H9 (cell line): ENCODE measurements around the gene NACA. TPM values are rescaled to one million over a fixed set of nuclear protein-coding genes. Genes with fewer than 3 reads are reported as not detected.

Experiments used
- DNase-seq: peaks from one replicate; pipeline ENCODE4 v3.0.0-alpha.2; 2017
- H2AFZ ChIP-seq: one replicate; pipeline ENCODE4 v1.6.1; 2013; ENCODE audit warnings: mild to moderate bottlenecking, low read length, control low read depth, moderate library complexity
- H2AK5ac ChIP-seq: 2 replicates; pipeline ENCODE4 v1.6.1; 2013; ENCODE audit warnings: low read length, control low read depth, mixed read lengths; ENCODE audit not compliant: insufficient read length
- H2BK120ac ChIP-seq: one replicate; pipeline ENCODE4 v1.6.1; 2013; ENCODE audit warnings: low read depth, mild to moderate bottlenecking, low read length, control low read depth, inconsistent platforms; ENCODE audit not compliant: poor library complexity, severe bottlenecking
- H2BK12ac ChIP-seq: 2 replicates; pipeline ENCODE4 v1.6.1; 2013; ENCODE audit warnings: low read length, control low read depth, mixed read lengths, low read depth; ENCODE audit not compliant: insufficient read length
- H2BK15ac ChIP-seq: 2 replicates; pipeline ENCODE4 v1.6.1; 2013; ENCODE audit warnings: low read depth, low read length, control low read depth
- H2BK20ac ChIP-seq: one replicate; pipeline ENCODE4 v1.6.1; 2013; ENCODE audit warnings: low read depth, mild to moderate bottlenecking, low read length, control low read depth, inconsistent platforms; ENCODE audit not compliant: poor library complexity, severe bottlenecking
- H2BK5ac ChIP-seq: 2 replicates; pipeline ENCODE4 v1.6.1; 2013; ENCODE audit warnings: low read length, control low read depth, mixed read lengths; ENCODE audit not compliant: insufficient read length
- H3K14ac ChIP-seq: 2 replicates; pipeline ENCODE4 v1.6.1; 2013; ENCODE audit warnings: low read length, control low read depth; ENCODE audit not compliant: insufficient read depth
- H3K18ac ChIP-seq: 2 replicates; pipeline ENCODE4 v1.6.1; 2013; ENCODE audit warnings: low read depth, mild to moderate bottlenecking, mixed read lengths, low read length, control low read depth; ENCODE audit not compliant: insufficient read length
- H3K23ac ChIP-seq: 2 replicates; pipeline ENCODE4 v1.6.1; 2013; ENCODE audit warnings: low read length, control low read depth, mixed read lengths, low read depth; ENCODE audit not compliant: insufficient read length
- H3K23me2 ChIP-seq: 2 replicates; pipeline ENCODE4 v1.6.1; 2013; ENCODE audit warnings: low read depth, mild to moderate bottlenecking, mixed read lengths, low read length, control low read depth; ENCODE audit not compliant: insufficient read length, poor library complexity, severe bottlenecking
- H3K27ac ChIP-seq: 2 replicates; pipeline ENCODE4 v1.5.1; 2013; ENCODE audit warnings: low read length, control low read depth, mixed read lengths, low read depth; ENCODE audit not compliant: insufficient read length
- H3K27me3 ChIP-seq: 2 replicates; pipeline ENCODE4 v1.6.1; 2013; ENCODE audit warnings: low read length, control low read depth, inconsistent platforms; ENCODE audit not compliant: insufficient read depth
- H3K4ac ChIP-seq: 2 replicates; pipeline ENCODE4 v1.6.1; 2013; ENCODE audit warnings: low read depth, mild to moderate bottlenecking, control low read depth, inconsistent platforms, low read length, moderate library complexity
- H3K4me1 ChIP-seq: 2 replicates; pipeline ENCODE4 v1.6.1; 2013; ENCODE audit warnings: low read length, control low read depth, inconsistent platforms; ENCODE audit not compliant: insufficient read depth
- H3K4me2 ChIP-seq: 2 replicates; pipeline ENCODE4 v1.6.1; 2013; ENCODE audit warnings: low read length, control low read depth, mixed read lengths; ENCODE audit not compliant: insufficient read length, insufficient read depth
- H3K56ac ChIP-seq: 2 replicates; pipeline ENCODE4 v1.6.1; 2013; ENCODE audit warnings: low read depth, mild to moderate bottlenecking, mixed read lengths, low read length, control low read depth; ENCODE audit not compliant: insufficient read length
- H3K79me1 ChIP-seq: 2 replicates; pipeline ENCODE4 v1.6.1; 2013; ENCODE audit warnings: low read depth, mild to moderate bottlenecking, moderate library complexity, low read length, control low read depth, inconsistent platforms; ENCODE audit not compliant: insufficient read depth, poor library complexity, severe bottlenecking
- H3K79me2 ChIP-seq: 2 replicates; pipeline ENCODE4 v1.6.1; 2013; ENCODE audit warnings: low read length, control low read depth, inconsistent platforms; ENCODE audit not compliant: insufficient read depth
- H3K9ac ChIP-seq: 2 replicates; pipeline ENCODE4 v1.6.1; 2013; ENCODE audit warnings: low read length, control low read depth, mixed read lengths; ENCODE audit not compliant: insufficient read length; ENCODE audit errors: extremely low read depth
- H3K9me3 ChIP-seq: one replicate; pipeline ENCODE4 v1.6.1; 2013; ENCODE audit warnings: low read depth, low read length, inconsistent platforms; ENCODE audit not compliant: control insufficient read depth
- H3T11ph ChIP-seq: one replicate; pipeline ENCODE4 v1.6.1; 2013; ENCODE audit warnings: mild to moderate bottlenecking, low read length, control low read depth, inconsistent platforms
- H4K20me1 ChIP-seq: one replicate; pipeline ENCODE4 v1.6.1; 2013; ENCODE audit not compliant: control insufficient read depth, insufficient read length, insufficient read depth
- H4K5ac ChIP-seq: 2 replicates; pipeline ENCODE4 v1.6.1; 2013; ENCODE audit warnings: low read depth, mild to moderate bottlenecking, mixed read lengths, low read length, control low read depth; ENCODE audit not compliant: insufficient read length
- H4K8ac ChIP-seq: replicated peaks from 2 replicates; pipeline ENCODE4 v1.6.1; 2013; ENCODE audit warnings: low read length, control low read depth, mixed read lengths, low read depth; ENCODE audit not compliant: insufficient read length
- H4K91ac ChIP-seq: 2 replicates; pipeline ENCODE4 v1.6.1; 2013; ENCODE audit warnings: low read depth, mild to moderate bottlenecking, moderate library complexity, mixed read lengths, low read length, control low read depth; ENCODE audit not compliant: insufficient read length
- H3K27ac Mint-ChIP-seq, 3 experiments: 2 replicates in 2 of 3; 3 replicates in 1 of 3; pipeline ENCODE4 v1.8.0; 2020 to 2021; ENCODE audit warnings: mixed read lengths in 3 of 3, mild to moderate bottlenecking in 1 of 3, moderate library complexity in 1 of 3
- H3K27me3 Mint-ChIP-seq: 2 replicates; pipeline ENCODE4 v1.8.0; 2021; ENCODE audit warnings: low read depth, mild to moderate bottlenecking, moderate library complexity, mixed read lengths
- H3K36me3 Mint-ChIP-seq, 3 experiments: 2 replicates in 2 of 3; 3 replicates in 1 of 3; pipeline ENCODE4 v1.8.0; 2020 to 2021; ENCODE audit warnings: low read depth in 3 of 3, mixed read lengths in 3 of 3; ENCODE audit not compliant: insufficient read depth in 1 of 3
- H3K4me1 Mint-ChIP-seq, 2 experiments: 2 replicates each; pipeline ENCODE4 v1.8.0; 2020; ENCODE audit warnings: mixed read lengths in 2 of 2
- H3K4me3 Mint-ChIP-seq, 2 experiments: 2 replicates in 1 of 2; 3 replicates in 1 of 2; pipeline ENCODE4 v1.8.0; 2020 to 2021; ENCODE audit warnings: mild to moderate bottlenecking in 2 of 2, mixed read lengths in 2 of 2, moderate library complexity in 1 of 2
- H3K9me3 Mint-ChIP-seq, 2 experiments: 2 replicates in 1 of 2; 3 replicates in 1 of 2; pipeline ENCODE4 v1.8.0; 2020; ENCODE audit warnings: mild to moderate bottlenecking in 2 of 2, mixed read lengths in 2 of 2, moderate library complexity in 1 of 2
- WGBS: extraction: QIAGEN DNeasy Blood & Tissue Kit; methylation state at CpG from one replicate; pipeline ENCODE4 v1.1.7; 2013; ENCODE audit warnings: missing lambda C conversion rate, low lambda C conversion rate, mixed read lengths; ENCODE audit not compliant: insufficient read length; ENCODE audit errors: extremely low coverage; 5-methylcytosine and 5-hydroxymethylcytosine counted together
- total RNA-seq: library from RNA; stranded (reverse); gene quantifications from 2 replicates; pipeline ENCODE4 v1.2.1, GENCODE V29; 2021
- TF ChIP-seq, protein P1 (sequence below): fragments of 200-600 bp; sonication (generic); conservative IDR thresholded peaks from 3 replicates; pipeline ENCODE4 v1.8.0; 2021; ENCODE audit warnings: antibody characterized with exemption, mild to moderate bottlenecking

NACA gene
- total RNA-seq, 1 experiment from 2014 or later: 1,204 TPM

- Mint-ChIP-seq H3K4me1 (peaks cover 19% of the 10 kb centered on the region in 2 experiments), H3K4me3 (peak overlapping the region in 1 of 2 experiments; percentile 38; a peak in 1 of 5 replicates), H3K27ac (no peak overlapping the region), H3K36me3 (peaks cover 16 to 29% (median 20%) of the 10 kb centered on the region in 3 experiments), H3K9me3 (peaks cover 3 to 4% of the 10 kb centered on the region in 2 experiments; a peak in 2 of 5 replicates), H3K27me3 (no peaks in the 10 kb centered on the region)
- no peak overlapping the region for H2AK5ac ChIP-seq
- H4K20me1 ChIP-seq: no peaks in the 10 kb centered on the region
- H3K79me1 ChIP-seq: no peaks in the 10 kb centered on the region
- no peaks in the 10 kb centered on the region for H3K4me1 ChIP-seq
- H4K91ac ChIP-seq: no peak overlapping the region
- H4K8ac ChIP-seq: no peak overlapping the region
- H3K27ac ChIP-seq: no peak overlapping the region
- no peak for DNase-seq
- H3K4ac ChIP-seq: no peak overlapping the region
- H2BK120ac ChIP-seq: no peak overlapping the region
- peaks cover 9% of the 10 kb centered on the region for H3K23me2 ChIP-seq
- no peak overlapping the region for H3K4me2 ChIP-seq
- no peaks in the 10 kb centered on the region for H3K79me2 ChIP-seq
- TF ChIP-seq, protein P1, sequence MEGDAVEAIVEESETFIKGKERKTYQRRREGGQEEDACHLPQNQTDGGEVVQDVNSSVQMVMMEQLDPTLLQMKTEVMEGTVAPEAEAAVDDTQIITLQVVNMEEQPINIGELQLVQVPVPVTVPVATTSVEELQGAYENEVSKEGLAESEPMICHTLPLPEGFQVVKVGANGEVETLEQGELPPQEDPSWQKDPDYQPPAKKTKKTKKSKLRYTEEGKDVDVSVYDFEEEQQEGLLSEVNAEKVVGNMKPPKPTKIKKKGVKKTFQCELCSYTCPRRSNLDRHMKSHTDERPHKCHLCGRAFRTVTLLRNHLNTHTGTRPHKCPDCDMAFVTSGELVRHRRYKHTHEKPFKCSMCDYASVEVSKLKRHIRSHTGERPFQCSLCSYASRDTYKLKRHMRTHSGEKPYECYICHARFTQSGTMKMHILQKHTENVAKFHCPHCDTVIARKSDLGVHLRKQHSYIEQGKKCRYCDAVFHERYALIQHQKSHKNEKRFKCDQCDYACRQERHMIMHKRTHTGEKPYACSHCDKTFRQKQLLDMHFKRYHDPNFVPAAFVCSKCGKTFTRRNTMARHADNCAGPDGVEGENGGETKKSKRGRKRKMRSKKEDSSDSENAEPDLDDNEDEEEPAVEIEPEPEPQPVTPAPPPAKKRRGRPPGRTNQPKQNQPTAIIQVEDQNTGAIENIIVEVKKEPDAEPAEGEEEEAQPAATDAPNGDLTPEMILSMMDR: no peak
- H4K5ac ChIP-seq: no peak overlapping the region
- H3K9me3 ChIP-seq: no peaks in the 10 kb centered on the region
- no peak overlapping the region for H2BK12ac ChIP-seq
- H2BK20ac ChIP-seq: no peak overlapping the region
- no peaks in the 10 kb centered on the region for H3K27me3 ChIP-seq
- H3K9ac ChIP-seq: no peak overlapping the region
- H2AFZ ChIP-seq: no peak overlapping the region
- H3K14ac ChIP-seq: no peak overlapping the region
- H3K18ac ChIP-seq: no peak overlapping the region
- H2BK5ac ChIP-seq: no peak overlapping the region
- no peak overlapping the region for H3K23ac ChIP-seq
- H2BK15ac ChIP-seq: no peak overlapping the region
- WGBS: 100% methylated on average over 1 of the region's 1 CpG
- no peak overlapping the region for H3T11ph ChIP-seq
- no peak overlapping the region for H3K56ac ChIP-seq
Measured at GRCh38 chr12:56753566-56753965, 28.5 kb upstream of the NACA start.
